GM11168 (cell line): ENCODE measurements around the gene PRR33.

ENCODE experiments used
- in situ Hi-C: fragments of 300-500 bp; cut with MboI; formaldehyde crosslinking; loops from one replicate; pipeline ENCODE4 v1.12.0; 2022; ENCODE audit warnings: low sequenced_read_pairs; ENCODE audit not compliant: unreplicated experiment

Gene PRR33

DNA sequence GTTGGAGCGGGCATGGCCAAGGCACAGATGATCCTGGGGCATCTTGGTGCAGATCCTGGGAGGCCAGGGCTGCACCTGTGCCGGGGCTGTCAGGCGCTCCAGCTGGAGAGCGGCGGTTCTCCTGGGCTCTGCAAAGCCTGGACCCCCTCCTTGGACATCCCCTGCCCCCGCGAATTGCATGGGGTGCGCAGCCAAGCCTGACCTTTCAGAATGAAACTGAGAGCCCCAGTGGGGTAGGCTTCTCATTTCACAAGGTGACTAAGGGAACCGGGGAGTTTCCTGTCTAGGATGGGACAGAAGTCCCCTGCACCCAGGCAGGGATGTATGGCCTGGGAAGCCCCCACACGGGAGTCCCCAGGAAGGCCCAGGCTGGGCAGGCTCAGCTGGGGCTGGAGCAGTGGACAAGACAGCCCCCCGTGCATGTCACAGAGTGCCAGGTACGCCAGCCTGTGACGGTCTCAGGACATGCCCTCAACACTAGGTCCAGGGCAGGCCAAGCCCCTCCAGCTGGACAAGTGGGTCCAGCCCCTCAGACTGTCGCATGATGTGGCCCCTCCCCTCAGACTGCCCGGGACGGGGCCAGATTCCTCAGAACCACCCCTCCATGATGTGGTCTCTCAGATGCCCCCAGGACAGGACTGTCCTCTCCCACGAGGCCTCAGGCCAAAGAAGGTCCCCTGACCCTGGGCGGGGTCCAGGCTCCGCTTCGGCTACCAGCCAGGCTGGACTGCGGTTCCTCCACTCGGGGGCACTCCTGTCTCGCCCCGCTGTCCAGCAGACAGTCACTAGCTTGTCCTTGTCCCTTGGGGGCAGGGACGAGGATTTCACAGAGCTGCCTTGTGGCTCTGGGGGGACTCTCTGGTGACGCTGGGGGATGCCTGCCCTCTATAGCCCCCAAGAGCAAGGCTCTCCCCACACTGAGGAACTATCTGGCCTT, 36.5 kb downstream of the PRR33 start:
- in situ Hi-C loops: loop anchor here (5.0 kb wide), 1 partner anchor 62 kb away; the partner anchor contains the start of gene TNNT3

GRCh38 chr11:1854132-1854948, 37.4 kb downstream of the PRR33 start:
- in situ Hi-C loops: loop anchor here (5.0 kb wide), 1 partner anchor 63 kb away; the partner anchor contains the start of gene TNNT3

DNA sequence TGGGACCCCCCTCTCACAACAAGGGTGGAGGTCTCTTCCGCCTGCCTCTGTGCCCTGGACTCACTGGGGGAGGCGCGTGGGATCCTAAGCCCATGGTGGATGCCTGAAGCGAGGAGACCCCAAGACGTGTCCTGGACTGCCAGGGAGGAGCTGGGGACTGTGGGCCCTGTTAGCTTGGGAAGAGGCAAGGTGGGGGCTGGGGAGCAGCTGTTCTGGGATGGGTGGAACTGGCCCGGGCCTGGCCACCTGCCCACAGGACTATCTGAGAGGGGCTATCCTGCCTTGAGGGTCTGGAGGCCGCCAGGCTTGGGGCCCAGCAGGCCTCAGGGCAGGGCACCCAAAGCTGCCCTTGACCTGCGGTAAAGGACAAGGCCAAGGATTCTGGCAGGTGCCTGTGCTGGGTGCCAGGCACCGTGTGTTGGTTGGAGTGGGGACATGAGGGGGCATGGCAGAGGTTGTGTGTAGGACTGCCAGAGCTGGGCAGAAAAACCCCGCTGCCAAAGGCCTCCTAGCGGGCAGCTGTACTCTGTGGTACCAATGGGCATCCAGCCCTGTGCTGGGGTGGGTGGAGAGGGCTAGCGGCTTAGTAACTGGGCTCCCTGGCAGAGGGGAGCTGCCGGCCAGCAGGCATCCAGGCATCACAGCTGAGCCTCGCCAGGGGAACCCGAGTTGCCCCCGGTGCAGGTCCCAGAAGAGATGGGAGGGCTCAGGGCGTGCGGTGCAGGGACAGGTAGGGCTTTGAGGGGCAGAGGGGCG, 38.1 kb downstream of the PRR33 start:
- in situ Hi-C loops: loop anchor here (5.0 kb wide), 1 partner anchor 64 kb away; the partner anchor contains the start of gene TNNT3

GRCh38 chr11:1852877-1853276, 38.8 kb downstream of the PRR33 start, which contains the start of gene LSP1:
TSS of gene LSP1 (plus strand) at chr11:1853084. CDS start at chr11:1853145, 61 bp downstream.
- in situ Hi-C loops: loop anchor here (5.0 kb wide), 1 partner anchor 64 kb away; the partner anchor contains the start of gene TNNT3

GRCh38 chr11:1852271-1852876, 39.3 kb downstream of the PRR33 start:
- in situ Hi-C loops: loop anchor here (5.0 kb wide), 1 partner anchor 65 kb away; the partner anchor contains the start of gene TNNT3

DNA sequence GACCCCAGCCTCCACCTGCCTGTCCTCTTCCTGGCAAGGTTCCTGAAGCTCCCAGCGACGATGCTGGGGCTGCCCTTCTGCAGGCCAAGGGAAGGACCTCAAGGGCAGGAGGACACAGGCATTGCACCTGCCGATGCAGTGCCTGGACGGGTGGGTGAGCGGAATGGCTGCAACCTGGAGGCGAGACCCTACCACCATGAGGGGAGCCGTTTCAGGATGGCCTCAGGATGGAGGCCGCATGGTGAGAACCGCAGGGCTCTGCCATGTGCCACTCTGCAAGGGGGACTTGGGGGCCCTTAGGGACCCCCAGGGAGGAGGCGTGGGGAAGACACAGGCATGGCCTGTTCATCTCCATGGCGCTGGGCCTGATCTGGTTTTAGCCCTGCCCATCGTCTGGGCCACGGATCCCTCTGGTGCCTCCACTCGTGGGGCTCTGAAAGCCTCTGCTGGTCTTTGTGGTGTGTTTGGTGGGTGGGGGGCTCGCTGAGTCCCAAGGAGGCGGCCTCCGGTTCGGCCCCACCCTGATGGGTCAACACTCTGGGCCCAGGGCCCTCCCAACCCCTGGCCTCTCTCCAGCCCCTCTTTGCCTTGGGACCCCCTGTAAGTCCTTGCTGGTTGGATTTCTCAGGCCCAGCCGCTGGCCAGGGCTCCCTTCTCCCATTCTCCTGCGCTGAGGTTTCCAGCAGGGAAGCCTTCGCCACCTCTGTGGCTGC, 40.1 kb downstream of the PRR33 start:
- in situ Hi-C loops: loop anchor here (5.0 kb wide), 1 partner anchor 66 kb away; the partner anchor contains the start of gene TNNT3

DNA sequence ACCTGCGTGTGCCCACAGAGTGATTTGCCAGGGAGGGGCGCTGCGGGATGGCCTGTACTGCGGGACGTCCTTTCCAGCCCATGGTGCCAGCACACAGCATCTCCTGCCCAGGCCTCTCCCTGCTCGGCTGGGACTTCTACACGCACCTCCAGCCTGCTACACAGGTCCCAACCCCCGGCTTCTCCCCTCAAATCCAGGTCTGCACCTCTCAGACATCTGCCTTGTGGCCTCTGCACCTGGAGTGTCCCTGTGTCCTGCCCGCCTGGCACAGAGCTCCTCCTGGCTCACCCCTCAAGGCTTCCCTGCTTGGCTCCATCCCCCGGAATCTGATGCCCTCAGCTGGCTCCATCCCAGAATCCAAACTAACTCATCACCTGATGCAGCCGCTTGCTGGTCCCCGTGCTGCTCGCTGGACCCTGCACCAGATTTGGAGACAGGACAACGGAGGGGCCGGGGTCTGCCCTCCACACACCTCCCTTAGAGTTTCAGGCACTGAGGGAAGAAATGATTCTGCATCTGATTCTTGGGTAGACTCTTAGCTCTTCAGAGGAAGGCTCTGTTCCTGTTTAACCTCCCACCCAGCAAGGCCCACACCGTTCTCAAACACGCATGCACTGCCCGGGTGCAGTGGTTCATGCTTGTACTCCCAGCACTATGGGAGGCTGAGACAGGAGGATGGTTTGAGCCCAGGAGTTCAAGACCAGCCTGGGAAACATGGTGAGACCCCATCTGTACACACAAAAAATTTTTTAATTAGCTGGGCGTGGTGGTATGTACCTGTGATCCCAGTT, 42.9 kb downstream of the PRR33 start:
- in situ Hi-C loops: no loop called here

DNA sequence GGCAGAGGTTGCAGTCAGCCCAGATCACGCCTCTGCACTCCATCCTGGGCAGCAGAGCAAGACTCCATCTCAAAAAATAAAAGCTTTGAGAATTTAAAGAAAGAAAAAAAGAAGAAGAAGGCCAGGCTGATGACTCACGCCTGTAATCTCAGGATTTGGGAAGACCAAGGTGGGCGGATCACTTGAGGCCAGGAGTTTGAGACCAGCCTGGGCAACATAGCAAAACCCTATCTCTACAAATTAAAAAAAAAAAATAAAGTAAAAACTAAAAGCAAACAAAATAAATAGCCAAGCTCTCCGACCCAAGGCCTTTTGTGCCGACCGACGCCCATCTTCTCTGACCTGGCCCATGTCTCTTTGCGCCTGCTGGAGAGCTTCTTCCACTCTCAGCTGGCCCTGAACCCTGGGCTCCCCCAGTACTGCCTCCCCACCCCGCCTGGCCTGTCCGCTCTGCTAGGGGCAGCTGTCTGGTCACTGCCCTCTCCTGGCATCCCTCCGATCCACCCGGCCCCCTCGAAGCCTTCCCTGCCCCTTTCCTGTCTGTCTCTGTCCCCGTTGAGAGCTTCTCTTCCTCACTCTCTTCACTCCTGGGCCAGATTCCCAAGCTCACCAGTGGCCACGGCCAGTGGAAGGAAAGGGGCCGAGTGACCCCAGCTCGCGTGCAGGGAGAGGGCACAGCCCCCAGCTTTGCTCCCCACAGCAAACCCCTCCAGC, 43.6 kb downstream of the PRR33 start:
- in situ Hi-C loops: no loop called here

DNA sequence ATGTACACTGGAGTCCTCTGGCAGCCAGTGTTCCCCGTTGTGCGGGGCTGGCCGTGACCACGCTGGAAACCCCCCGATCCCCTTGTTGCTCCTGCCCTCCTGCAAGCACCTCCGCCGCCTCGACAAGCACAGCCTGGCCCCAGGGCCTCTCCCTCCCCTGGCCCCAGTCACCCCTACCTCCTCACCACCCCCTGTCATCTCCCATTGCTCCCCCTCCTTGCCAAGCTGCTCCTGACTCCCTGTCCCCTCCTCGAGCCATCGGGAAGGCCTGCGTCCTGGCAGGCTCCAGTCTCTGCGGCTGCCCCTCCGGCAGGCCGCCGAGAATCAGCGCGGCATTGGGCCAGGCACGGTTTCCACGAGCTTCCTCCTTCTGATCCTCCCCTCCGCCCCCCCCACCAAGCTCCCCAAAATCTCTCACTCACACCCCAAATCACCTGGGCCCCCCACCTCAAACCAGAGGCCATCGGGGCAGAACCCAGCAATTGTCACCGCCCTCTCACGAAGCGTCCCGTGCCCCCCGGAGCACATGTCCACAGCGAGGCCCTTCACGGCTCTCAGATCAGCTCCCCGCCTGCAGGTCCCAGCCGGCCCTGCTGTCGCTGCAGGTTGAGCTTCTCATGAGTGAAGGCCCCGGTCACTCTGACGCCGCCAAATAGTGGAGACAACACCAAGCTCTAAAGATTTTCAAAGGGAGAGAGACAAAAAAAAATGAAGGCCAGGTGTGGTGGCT, 44.5 kb downstream of the PRR33 start:
- in situ Hi-C loops: no loop called here

- in situ Hi-C loops: no loop called here
Measured at GRCh38 chr11:1846453-1846932, 45.2 kb downstream of the PRR33 start.

DNA sequence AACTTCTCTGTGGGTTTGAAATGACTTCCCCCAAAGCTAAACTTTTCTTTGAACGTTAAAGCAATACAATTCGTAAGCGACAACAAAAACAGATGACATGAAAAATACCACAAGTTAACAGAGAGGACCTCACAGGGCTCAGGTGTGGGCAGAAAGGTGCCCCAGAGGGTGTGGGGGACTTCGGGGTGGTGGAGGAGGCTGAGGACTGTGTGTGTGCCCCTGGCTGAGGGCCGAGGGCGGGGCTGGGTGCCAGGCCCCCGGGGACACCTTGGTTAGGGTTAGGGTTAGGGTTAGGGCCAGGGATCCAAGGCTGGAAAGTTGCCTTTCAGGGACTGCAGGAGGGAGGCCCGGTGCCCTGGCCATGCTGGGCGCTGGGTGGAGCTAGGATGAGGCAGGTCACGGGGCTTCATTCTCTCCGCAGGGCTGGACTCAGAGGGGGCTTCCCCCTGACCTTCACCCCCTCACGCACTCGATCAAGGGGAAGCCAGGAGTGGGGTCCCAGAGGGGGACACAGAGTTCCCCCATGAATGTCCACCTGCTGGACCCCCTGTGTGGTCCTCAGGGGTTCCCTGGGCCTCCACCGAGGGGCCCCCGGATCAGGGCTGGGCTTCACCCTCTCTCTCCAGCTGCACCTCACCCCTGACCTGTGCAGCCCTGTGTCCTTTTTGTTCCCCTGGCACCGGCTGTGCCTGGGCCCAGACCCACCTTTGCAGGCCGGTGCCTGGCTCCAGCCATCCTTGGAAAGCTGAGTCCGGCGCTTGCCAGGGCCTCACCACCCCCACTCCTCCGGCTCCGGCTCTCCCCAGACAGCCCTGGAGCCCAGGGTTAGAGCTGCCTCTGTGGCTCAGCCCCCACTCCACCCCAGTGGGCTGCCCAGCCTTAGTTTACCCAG, 45.9 kb downstream of the PRR33 start:
- in situ Hi-C loops: no loop called here

DNA sequence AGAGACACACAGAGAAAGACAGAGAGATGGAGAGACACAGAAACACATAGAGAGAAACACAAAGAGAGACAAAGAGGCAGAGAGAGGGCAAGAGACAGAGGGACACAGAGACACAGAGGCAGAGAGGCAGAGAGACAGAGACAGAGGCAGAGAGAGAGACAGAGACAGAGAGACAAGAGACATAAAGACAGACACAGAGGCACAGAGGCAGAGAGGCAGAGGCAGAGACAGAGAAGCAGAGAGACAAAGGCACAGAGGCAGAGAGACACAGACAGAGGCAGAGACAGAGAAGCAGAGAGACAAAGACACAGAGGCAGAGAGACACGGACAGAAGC, 46.6 kb downstream of the PRR33 start:
- in situ Hi-C loops: no loop called here

DNA sequence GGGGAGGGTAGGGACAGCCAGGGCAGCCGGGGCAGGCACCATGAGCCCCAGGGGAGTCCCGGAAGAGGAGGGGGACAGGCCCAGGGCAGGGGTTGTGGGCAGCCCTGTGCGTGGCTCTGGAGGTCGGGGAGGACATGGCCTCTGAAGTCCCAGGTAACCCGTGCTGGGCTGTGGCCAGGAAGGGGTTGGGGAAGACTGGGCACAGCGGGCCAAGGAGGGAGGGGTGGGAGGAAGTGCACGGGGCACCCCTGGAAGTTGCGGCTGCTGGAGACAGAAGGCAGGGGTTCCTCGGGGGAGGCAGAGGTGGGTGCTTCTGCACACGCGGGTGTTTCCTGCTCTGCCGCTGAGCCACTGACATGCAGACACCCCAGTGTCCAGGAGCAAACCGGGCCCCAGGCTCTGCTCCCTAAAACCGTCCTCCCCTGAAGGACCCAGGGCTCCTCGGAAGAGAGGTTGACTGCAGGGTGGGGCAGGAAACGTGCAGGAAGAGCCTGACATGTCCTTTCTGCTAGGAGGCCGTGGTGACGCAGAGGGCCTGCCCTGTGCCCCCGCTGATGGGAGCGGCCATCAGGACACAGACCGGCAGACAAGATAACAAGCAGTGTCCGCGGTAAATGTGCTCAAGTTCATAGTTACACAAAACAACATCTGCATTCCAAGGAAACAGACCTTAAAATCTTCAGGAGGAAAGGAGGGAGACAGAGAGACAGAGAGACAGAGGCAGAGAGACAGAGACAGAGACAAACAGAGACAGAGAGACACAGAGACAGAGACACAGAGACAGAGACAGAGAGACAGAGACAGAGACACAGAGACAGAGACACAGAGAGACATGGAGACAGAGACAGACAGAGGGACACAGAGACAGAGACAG, 47.2 kb downstream of the PRR33 start:
- in situ Hi-C loops: no loop called here

DNA sequence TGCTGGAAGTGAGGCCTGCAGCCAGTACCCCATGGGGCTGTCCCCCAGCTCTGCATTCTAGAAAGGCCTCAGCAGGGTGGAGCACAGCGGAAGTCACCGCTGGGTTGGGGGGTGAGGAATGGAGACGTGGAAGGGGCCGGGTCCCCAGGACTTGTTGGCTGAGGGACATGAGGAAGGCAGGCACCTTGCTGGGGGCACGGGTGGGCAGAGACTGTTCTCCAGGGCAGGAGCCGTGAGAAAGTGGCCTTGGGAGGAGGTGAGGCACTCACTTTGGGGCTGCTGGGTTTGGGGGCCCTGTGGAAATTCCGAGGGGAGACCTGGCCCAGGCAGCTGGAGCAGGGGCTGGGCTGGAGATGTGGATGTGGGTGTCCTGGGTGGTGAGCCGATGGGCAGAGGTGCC, 47.9 kb downstream of the PRR33 start:
- in situ Hi-C loops: no loop called here

- in situ Hi-C loops: no loop called here
Measured at GRCh38 chr11:1843098-1843473, 48.6 kb downstream of the PRR33 start.
